HG02884 (cell line): Measurements from ENCODE around the gene TSHB.

Source experiments
- ATAC-seq: cut with Tn5 transposase; IDR thresholded peaks from one replicate; pipeline ENCODE4 v1.9.1; 2021; ENCODE audit warnings: mild to moderate bottlenecking, moderate library complexity; ENCODE audit not compliant: unreplicated experiment

TSHB gene

DNA sequence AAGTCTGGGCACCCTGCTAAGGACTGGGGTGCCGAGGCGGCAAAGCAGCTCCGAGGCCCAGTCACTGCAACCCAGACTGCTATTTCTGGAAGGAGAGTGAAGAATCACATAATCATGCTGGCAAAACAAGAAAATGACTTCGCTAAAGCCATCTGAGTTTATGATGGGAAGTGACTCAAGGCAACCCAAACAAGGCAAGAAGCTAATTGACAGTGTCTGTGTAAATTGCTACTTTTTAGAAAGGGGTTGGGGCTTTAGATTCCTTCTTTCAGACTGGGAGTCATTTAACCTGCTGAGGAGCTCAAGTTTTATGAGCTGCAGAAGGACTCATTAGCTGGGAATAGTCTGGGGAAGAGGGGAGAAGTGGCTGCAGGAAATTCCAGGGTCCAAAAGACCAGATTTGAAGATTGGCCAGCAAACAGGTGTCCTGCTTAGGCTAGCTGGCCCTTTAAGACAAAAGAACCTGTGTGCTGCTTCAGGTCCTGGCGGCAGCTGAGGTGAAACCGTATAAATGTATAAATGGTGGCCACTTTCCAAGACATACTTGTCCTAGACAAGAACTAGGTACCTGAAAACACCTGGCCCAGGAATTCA lies 28.1 kb downstream of the TSHB start:
- ATAC-seq, result no peak

- ATAC-seq, result no peak
Measured at GRCh38 chr1:115059316-115059715, 29.7 kb downstream of the TSHB start.

DNA sequence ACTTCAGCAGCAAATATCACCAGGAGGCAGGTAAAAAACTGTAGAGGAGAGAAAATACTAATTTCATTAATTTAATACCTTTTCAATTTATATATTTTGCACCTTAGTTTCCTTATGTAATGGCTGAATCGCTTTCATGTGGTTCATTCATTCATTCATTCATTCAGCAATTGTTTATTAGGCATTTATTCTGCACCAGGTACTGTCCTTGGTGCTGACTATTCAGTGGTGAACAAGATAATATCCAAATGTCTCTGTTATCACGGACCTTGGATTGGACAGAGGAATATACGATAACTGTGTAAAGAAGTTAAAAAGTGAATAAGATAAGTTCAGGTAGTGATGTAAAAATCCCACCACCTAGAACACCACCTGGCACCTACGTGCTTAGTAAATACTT lies 30.9 kb downstream of the TSHB start:
- ATAC-seq, result no peak

DNA sequence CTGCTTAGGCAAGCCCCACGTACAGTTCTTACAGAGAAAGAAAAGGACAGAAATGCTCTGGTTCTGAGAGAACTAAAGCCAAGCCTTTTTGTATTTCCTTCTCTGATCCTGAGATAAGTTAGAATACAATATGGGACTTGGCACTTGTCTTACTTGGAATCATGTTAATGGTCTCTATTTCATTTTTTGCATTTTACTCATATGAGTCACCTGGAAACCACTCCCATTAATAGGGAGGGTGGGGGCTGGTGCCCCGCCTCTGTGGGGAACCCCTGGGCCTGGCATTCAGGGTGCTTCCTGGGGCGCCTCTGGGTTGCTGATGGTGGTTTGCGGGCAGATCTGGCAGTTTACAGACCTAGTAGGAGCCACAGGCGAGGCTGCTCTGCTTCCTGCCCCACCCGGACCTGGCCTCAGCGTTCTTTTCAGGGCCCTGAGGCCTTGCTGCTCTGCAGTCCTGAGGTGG lies 32.9 kb downstream of the TSHB start:
- peak; percentile 75 for ATAC-seq

GRCh38 chr1:115063228-115063901 lies 33.7 kb downstream of the TSHB start:
- ATAC-seq, result no peak

- ATAC-seq, result no peak
Measured at GRCh38 chr1:115064461-115064860, 34.8 kb downstream of the TSHB start.

DNA sequence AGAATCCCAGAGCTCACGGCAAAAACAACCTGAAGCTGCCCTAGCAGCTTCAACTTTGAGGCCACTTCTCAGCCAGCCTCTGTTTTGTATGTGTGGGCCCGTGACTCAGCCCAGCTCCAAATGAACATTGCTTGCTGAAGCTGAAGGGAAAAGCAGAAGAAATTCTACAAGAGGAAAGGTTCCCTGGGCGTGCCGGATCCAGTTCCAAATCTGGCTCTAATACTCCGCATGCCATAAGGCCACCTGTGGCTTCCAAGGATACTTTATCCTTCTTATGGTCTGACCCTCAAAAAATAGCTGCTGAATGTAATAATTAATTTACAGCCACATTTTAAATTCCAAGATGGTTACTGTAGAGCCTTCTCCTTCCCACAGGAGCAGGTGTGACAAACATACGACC lies 35.4 kb downstream of the TSHB start:
- ATAC-seq, result no peak

DNA sequence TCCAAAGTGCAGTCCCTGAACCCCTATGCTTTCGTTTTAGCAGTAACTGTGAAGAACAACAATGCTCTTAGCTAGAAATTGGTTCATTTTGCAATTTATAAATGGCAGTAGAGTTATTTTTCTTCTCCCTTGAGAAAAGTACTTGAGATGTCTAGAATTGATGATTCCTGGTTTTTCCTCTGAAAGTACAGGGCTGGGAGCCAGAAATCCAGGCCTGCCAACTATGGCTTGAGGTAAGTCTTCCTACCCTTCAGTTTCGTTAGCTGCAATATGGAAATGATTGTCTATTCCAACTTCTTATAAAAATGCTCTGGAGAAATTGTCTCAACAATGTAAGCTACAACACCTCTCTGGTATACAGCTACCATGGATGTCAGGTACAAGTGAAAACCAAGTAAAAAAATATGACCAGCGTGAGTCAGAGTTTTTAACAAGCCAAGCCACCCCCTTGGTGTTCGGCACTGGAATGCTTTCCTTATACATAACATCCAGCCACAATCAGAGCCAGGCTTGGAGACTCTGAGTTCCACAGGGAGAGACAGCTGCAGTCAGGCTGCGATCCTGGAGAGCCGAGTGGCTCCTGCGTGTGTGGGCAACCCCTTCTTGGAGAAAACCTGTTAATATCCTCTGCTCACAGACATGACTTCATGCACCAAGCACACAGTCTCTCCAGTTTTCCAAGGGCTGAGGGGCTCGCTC lies 37.7 kb downstream of the TSHB start:
- no peak for ATAC-seq

DNA sequence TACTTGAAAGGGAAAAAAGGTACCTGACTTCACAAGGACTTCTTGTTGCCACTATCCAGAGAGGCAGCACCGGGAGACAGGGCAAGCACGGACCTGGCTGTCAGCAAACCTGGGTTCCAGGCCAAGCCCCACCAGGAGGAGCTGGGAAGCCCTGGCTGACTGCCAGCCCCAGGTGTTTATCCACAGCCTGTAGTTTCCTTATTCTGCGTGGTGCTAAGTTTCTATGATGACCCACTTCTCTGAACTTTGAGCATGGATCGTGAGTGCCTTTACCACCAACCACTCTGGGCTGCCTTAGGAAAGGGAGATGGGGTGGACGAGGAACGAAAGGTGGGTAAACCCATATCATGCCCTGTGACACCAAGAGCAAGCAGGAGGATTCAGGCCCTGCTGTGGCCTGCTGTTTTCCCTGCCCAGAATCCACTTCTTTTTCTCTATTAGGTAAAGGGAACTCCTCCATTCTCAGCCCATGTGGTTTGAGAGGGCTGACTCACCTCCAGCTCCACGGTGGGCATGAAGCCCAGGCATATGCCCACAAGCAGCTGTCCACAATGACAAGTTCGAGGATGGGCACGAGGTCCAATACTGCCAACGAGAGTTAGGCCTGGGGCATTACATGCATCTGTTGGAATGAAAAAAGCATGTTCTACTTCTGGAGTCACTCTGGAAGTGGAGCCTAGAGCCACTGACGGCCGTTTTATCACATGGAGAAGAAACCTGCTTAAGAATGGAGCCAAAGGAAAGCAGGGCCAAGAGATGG lies 39.4 kb downstream of the TSHB start:
- no peak for ATAC-seq

DNA sequence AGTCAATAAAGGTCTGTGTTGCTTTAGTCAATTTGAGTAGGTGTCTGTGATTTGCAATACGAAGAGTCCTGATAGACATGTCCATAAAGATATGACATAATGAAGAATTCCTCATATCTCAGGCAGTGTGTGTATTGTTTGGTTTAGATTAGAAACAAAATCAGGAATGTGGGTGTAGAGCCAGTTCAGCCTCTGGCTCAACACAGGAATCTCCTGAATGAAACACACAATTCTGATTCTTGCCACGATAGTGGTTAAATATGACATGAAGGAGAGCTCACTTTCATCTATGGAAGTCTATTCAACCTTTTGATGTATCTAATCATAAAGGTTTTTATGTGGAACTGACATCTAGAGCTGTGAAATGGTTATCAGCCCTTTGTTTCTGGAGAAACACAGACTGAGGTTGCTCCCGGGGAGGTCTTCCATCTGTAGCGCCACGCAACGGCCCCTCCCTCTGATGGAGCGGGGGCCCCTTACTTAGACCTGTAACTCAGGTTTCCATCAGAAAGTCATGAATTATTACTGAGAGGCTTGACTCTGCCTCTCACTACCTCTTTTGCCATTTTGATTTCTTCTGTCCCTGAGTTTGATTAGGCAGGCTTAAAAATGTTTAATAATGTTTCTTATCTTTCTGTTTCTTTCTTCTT lies 40.2 kb downstream of the TSHB start:
- no peak for ATAC-seq

GRCh38 chr1:115071012-115071664 lies 41.5 kb downstream of the TSHB start:
- no peak for ATAC-seq

DNA sequence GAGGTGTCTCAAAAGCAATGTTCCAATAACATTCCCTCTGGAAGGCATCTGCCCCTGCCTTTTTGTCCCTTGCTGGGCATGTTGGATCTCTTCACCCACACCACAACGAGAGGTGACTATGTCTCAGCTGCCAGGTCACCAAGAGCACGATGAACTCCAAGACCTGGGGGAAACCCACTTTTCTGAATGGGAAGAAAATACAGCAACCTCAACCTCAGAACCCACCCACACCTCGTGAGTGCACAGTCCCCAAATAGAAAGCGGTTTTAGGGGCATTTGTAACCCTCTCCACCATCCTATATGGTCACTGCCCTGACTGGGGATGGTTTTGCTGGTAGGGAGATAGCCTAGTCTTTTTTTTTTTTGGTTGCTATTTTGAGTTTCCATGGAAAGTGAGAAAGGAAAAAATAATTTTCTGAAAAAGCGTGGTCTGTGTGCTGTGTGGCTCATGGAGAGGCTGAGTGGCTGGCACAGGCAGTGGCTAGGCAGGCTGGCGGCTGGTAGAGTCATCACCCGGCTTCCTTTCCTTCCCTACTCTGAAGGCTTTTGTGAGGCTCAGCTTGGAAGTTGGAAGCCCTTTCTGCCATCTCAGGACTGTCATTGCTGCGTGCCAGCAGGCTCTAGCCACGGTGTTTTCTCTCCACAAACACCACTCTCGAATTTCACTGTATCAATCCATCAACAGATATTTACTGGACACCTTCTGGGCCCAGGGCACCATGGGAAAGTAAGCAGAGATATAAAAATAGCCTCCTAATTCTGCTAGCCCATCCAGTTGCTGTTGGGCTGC lies 43.9 kb downstream of the TSHB start:
- no peak for ATAC-seq

GRCh38 chr1:115074839-115075534 lies 45.4 kb downstream of the TSHB start:
- ATAC-seq, result no peak

GRCh38 chr1:115076384-115076915 lies 46.8 kb downstream of the TSHB start:
- ATAC-seq, result no peak

GRCh38 chr1:115077286-115077983 lies 47.8 kb downstream of the TSHB start:
- no peak for ATAC-seq

DNA sequence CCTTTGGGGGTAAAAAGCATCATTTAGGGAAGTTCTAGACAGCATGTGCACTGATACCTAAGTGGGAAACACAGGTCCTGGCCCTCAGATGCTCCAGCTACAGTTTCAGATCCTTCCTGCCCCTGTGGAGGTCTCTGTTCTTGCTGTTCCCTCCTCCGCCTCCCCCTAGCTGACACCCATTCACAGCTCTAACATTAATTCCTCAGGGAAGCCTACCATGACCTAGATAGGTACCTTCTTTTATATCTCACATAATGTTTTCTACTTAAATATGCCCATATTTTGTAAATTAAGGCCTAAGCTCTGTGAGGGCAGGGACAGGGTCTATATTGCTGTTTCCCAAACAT lies 48.3 kb downstream of the TSHB start:
- ATAC-seq, result no peak

- ATAC-seq, result no peak
Measured at GRCh38 chr1:115078708-115079107, 49.1 kb downstream of the TSHB start.

DNA sequence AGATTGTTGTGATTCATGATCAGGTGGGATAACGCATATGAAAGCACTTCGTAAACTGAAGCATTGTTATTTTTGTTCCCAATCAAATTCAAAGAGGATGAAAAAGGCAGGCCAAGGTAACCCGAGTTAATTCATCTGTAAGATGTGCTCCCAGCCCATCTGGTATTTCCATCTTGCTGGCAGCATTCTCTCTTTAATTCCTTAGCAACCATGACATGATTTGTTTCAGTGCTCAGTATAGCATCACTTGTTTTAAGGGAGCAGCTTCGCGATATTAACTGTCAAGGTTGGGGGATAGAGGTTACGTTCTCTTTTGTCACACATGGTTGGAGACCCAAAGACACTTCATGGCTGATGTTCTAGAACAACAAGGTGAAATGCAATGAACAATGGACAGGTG lies 53.3 kb downstream of the TSHB start:
- ATAC-seq, result no peak
